GM23338 (cell line): ENCODE measurements around the gene ZNF275. TPM values are rescaled to one million over a fixed set of nuclear protein-coding genes. Genes with fewer than 3 reads are reported as not detected.

ENCODE experiments used
- ATAC-seq: fragments of 200-7000 bp; cut with Tn5 transposase; 3 replicates; pipeline ENCODE4 v1.9.1; 2020
- DNase-seq: peaks from one replicate; pipeline ENCODE4 v3.0.0-alpha.2; 2015; ENCODE audit warnings: low spot score
- H2AFZ ChIP-seq: fragments of 200-600 bp; sonication (generic); 2 replicates; pipeline ENCODE4 v1.8.0; 2016; ENCODE audit warnings: antibody characterized with exemption, mild to moderate bottlenecking, moderate library complexity
- H3F3A ChIP-seq: fragments of 200-600 bp; sonication (generic); replicated peaks from 2 replicates; pipeline ENCODE4 v1.8.0; 2017; ENCODE audit warnings: antibody characterized with exemption, mixed run types, low read depth
- H3K27ac ChIP-seq: fragments of 200-600 bp; sonication (generic); 2 replicates; pipeline ENCODE4 v1.6.1; 2016; ENCODE audit warnings: low read depth
- H3K27me3 ChIP-seq: fragments of 200-600 bp; sonication (generic); 2 replicates; pipeline ENCODE4 v1.8.0; 2016; ENCODE audit warnings: mild to moderate bottlenecking, mixed run types, moderate library complexity; ENCODE audit not compliant: insufficient read depth
- H3K36me3 ChIP-seq: fragments of 200-600 bp; sonication (generic); 2 replicates; pipeline ENCODE4 v1.8.0; 2016; ENCODE audit warnings: mild to moderate bottlenecking; ENCODE audit not compliant: insufficient read depth
- H3K4me1 ChIP-seq: fragments of 200-600 bp; sonication (generic); 2 replicates; pipeline ENCODE4 v1.8.0; 2016; ENCODE audit warnings: mild to moderate bottlenecking, moderate library complexity; ENCODE audit not compliant: insufficient read depth
- H3K4me2 ChIP-seq: fragments of 200-600 bp; sonication (generic); 2 replicates; pipeline ENCODE4 v1.7.1; 2017; ENCODE audit warnings: mixed run types
- H3K4me3 ChIP-seq: fragments of 200-600 bp; sonication (generic); 2 replicates; pipeline ENCODE4 v1.6.1; 2016; ENCODE audit warnings: mixed run types
- H3K79me2 ChIP-seq: fragments of 200-600 bp; sonication (generic); replicated peaks from 2 replicates; pipeline ENCODE4 v1.8.0; 2017; ENCODE audit warnings: mild to moderate bottlenecking; ENCODE audit not compliant: insufficient read depth
- H3K9me2 ChIP-seq: fragments of 200-600 bp; sonication (generic); 2 replicates; pipeline ENCODE4 v1.8.0; 2017; ENCODE audit not compliant: insufficient read depth
- H4K20me1 ChIP-seq: fragments of 200-600 bp; sonication (generic); replicated peaks from 2 replicates; pipeline ENCODE4 v1.8.0; 2017; ENCODE audit warnings: mild to moderate bottlenecking; ENCODE audit not compliant: insufficient read depth
- H3K27ac Mint-ChIP-seq: 2 replicates; pipeline ENCODE4 v1.8.0; 2020; ENCODE audit warnings: inconsistent platforms, mild to moderate bottlenecking, moderate library complexity, mixed read lengths
- H3K27me3 Mint-ChIP-seq: 3 replicates; pipeline ENCODE4 v1.8.0; 2022; ENCODE audit warnings: low read depth, mild to moderate bottlenecking, moderate library complexity, mixed read lengths, inconsistent platforms; ENCODE audit not compliant: insufficient read depth, poor library complexity
- H3K36me3 Mint-ChIP-seq: 3 replicates; pipeline ENCODE4 v1.8.0; 2021; ENCODE audit warnings: low read depth, mild to moderate bottlenecking, inconsistent platforms, moderate library complexity, mixed read lengths
- H3K4me1 Mint-ChIP-seq: 3 replicates; pipeline ENCODE4 v1.8.0; 2020; ENCODE audit warnings: mild to moderate bottlenecking, inconsistent platforms, mixed read lengths
- H3K4me3 Mint-ChIP-seq: 3 replicates; pipeline ENCODE4 v1.8.0; 2021; ENCODE audit warnings: moderate library complexity, mild to moderate bottlenecking, inconsistent platforms, mixed read lengths
- H3K9me3 Mint-ChIP-seq: 3 replicates; pipeline ENCODE4 v1.8.0; 2020; ENCODE audit warnings: moderate library complexity, mild to moderate bottlenecking, inconsistent platforms, mixed read lengths
- CREB1 ChIP-seq: fragments of 250-450 bp; sonication (Bioruptor Pico); IDR thresholded peaks from 2 replicates; pipeline ENCODE4 v1.5.0; 2020; ENCODE audit warnings: low read depth, mild to moderate bottlenecking, moderate library complexity
- CTCF ChIP-seq, 2 experiments: fragments of 200-600 bp in 1 of 2; sonication (generic) in 1 of 2; conservative IDR thresholded peaks; 2 replicates each; pipeline versions ENCODE4 v1.5.1 to v1.6.1; 2016 to 2017; ENCODE audit warnings: antibody characterized with exemption in 2 of 2, low read depth in 2 of 2, mild to moderate bottlenecking in 2 of 2, moderate library complexity in 1 of 2
- ETS1 ChIP-seq: IDR thresholded peaks from 2 replicates; pipeline ENCODE4 v1.6.1; 2016; ENCODE audit warnings: antibody characterized with exemption
- EZH2 ChIP-seq: fragments of 200-600 bp; sonication (generic); IDR thresholded peaks from one replicate; pipeline ENCODE4 v1.8.0; 2017; ENCODE audit warnings: antibody characterized with exemption, mild to moderate bottlenecking, low read depth; ENCODE audit not compliant: unreplicated experiment
- EZH2phosphoT487 ChIP-seq: fragments of 200-600 bp; sonication (generic); IDR thresholded peaks from one replicate; pipeline ENCODE4 v1.8.1; 2018; ENCODE audit warnings: antibody characterized with exemption; ENCODE audit not compliant: unreplicated experiment
- JUNB ChIP-seq: IDR thresholded peaks from one replicate; pipeline ENCODE4 v1.6.1; 2016; ENCODE audit warnings: antibody characterized with exemption; ENCODE audit not compliant: unreplicated experiment
- NANOG ChIP-seq: IDR thresholded peaks from 2 replicates; pipeline ENCODE4 v1.6.1; 2016; ENCODE audit warnings: antibody characterized with exemption, borderline replicate concordance
- POLR2AphosphoS5 ChIP-seq: IDR thresholded peaks from 2 replicates; pipeline ENCODE4 v1.6.1; 2016; ENCODE audit warnings: antibody characterized with exemption, low read depth
- ZNF114 ChIP-seq: fragments of 250-450 bp; sonication (Bioruptor Pico); IDR thresholded peaks from 2 replicates; pipeline ENCODE4 v1.5.0; 2020; ENCODE audit warnings: mild to moderate bottlenecking, moderate library complexity
- ZNF331 ChIP-seq: fragments of 250-450 bp; sonication (Bioruptor Pico); IDR thresholded peaks from 2 replicates; pipeline ENCODE4 v1.5.0; 2020; ENCODE audit warnings: low read depth, mild to moderate bottlenecking, moderate library complexity
- ZNF462 ChIP-seq: fragments of 250-450 bp; sonication (Bioruptor Pico); IDR thresholded peaks from 2 replicates; pipeline ENCODE4 v1.5.0; 2020; ENCODE audit warnings: mild to moderate bottlenecking, moderate library complexity
- polyA plus RNA-seq: library from polyadenylated mRNA; unstranded; fragments of >200 nt; fragmentation: Nextera tagmentation; extraction: Ambion mirVana; gene quantifications from 2 replicates; pipeline ENCODE4 v1.2.1, GENCODE V29; 2016
- total RNA-seq: library from RNA; depleted of rRNA; stranded (reverse); fragments of >200 nt; shearing (Covaris generic); gene quantifications from 2 replicates; pipeline ENCODE4 v1.2.3, GENCODE V29; 2014

ZNF275 gene
- total and polyA plus RNA-seq, 2 experiments from 2014 or later = 3.2 to 12.3 TPM

GRCh38 chrX:153352858-153353257 lies 18.9 kb downstream of the ZNF275 start:
- H3K4me3 ChIP-seq = no peak overlapping the region
- no peak overlapping the region for H2AFZ ChIP-seq
- peaks cover 13% of the 10 kb centered on the region for H3K4me1 Mint-ChIP-seq
- DNase-seq (no peak), ATAC-seq (no peak; the same call in 2 of the 3 replicates)
- no peaks in the 10 kb centered on the region for H3K36me3 ChIP-seq
- no peaks in the 10 kb centered on the region for H3K4me1 ChIP-seq
- H3K27me3 Mint-ChIP-seq = no peaks in the 10 kb centered on the region
- H3K9me3 Mint-ChIP-seq = peaks cover 20% of the 10 kb centered on the region
- H3K4me3 Mint-ChIP-seq = no peak overlapping the region
- H3K79me2 ChIP-seq = no peaks in the 10 kb centered on the region
- TF ChIP-seq ZNF114 (CRISPR knock-in tag) (no peak), POLR2AphosphoS5 (no peak), ZNF462 (no peak), ETS1 (no peak), CREB1 (CRISPR knock-in tag) (no peak), NANOG (no peak), JUNB (no peak), EZH2 (no peak), EZH2phosphoT487 (no peak), CTCF (conservative IDR thresholded peaks at IDR 0.05; ENCODE audit: low read depth in 2 of 2) (no peak), ZNF331 (CRISPR knock-in tag) (no peak)
- no peak overlapping the region for H3K27ac Mint-ChIP-seq
- H3K9me2 ChIP-seq = no peaks in the 10 kb centered on the region
- H4K20me1 ChIP-seq = no peaks in the 10 kb centered on the region
- H3K4me2 ChIP-seq = no peak overlapping the region
- no peak overlapping the region for H3K27ac ChIP-seq
- H3K36me3 Mint-ChIP-seq = peaks cover 27% of the 10 kb centered on the region
- no peaks in the 10 kb centered on the region for H3F3A ChIP-seq
- no peaks in the 10 kb centered on the region for H3K27me3 ChIP-seq
